Ecto neural progenitor cell (in vitro differentiated cells): ENCODE results near the gene CES4A.

ENCODE experiments used
- DNase-seq: peaks from one replicate; pipeline ENCODE4 v3.0.0-alpha.2; 2018; ENCODE audit warnings: low spot score

Gene CES4A

GRCh38 chr16:67053767-67054334 lies 65.5 kb downstream of the CES4A start:
- no peak for DNase-seq

GRCh38 chr16:67054901-67055300 lies 66.5 kb downstream of the CES4A start:
- DNase-seq = no peak

GRCh38 chr16:67055712-67056487 lies 67.5 kb downstream of the CES4A start:
- DNase-seq = no peak
